Measurements from ENCODE around the gene SPEM3.

DNA sequence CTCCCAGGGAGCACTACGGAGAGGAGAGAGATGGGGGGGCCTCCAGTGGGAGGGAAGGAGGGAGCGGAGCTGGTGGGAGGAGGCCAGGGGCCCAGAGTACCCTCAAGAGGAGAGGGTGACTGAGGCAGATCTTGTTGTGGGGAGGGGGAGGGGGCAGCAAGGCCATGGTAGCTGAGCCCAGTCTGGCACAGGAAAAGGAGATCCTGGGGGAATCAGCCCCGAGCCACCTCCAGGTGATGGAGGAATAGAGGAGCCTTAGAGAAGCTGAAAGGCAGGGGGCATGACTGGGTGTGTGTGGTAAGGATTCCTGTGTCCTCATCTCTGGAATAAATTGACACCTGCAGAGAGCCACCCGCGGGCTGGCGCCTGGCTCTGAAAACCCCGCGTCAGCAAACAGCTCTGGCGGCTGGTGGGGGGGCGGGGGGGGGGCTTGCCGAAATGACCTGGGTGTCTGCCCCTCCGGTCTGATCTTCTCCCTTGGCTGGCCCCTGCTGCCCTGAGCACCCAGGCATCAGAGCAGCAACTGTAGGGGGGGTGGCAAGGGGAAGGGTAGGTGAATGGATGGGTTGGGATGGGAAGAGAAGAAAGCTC lies 22.3 kb upstream of the SPEM3 start:
- TF ChIP-seq, protein P1, sequence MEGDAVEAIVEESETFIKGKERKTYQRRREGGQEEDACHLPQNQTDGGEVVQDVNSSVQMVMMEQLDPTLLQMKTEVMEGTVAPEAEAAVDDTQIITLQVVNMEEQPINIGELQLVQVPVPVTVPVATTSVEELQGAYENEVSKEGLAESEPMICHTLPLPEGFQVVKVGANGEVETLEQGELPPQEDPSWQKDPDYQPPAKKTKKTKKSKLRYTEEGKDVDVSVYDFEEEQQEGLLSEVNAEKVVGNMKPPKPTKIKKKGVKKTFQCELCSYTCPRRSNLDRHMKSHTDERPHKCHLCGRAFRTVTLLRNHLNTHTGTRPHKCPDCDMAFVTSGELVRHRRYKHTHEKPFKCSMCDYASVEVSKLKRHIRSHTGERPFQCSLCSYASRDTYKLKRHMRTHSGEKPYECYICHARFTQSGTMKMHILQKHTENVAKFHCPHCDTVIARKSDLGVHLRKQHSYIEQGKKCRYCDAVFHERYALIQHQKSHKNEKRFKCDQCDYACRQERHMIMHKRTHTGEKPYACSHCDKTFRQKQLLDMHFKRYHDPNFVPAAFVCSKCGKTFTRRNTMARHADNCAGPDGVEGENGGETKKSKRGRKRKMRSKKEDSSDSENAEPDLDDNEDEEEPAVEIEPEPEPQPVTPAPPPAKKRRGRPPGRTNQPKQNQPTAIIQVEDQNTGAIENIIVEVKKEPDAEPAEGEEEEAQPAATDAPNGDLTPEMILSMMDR (IDR thresholded peaks at IDR 0.05 in 2 of 3, conservative IDR thresholded peaks at IDR 0.05 in 1 of 3; ENCODE audit: control insufficient read depth in 2 of 3, extremely low read depth in 1 of 3, insufficient read depth in 1 of 3, low read depth in 3 of 3, low read length in 3 of 3) = no peak
- no peak for TF ChIP-seq HDAC6 (IDR thresholded peaks at IDR 0.05; ENCODE audit: unreplicated experiment)
- TF ChIP-seq CREB1 (IDR thresholded peaks at IDR 0.05; ENCODE audit: low read depth) = no peak
- TF ChIP-seq ATF7 (IDR thresholded peaks at IDR 0.05; ENCODE audit: low read depth) = no peak
- TF ChIP-seq, protein P2, sequence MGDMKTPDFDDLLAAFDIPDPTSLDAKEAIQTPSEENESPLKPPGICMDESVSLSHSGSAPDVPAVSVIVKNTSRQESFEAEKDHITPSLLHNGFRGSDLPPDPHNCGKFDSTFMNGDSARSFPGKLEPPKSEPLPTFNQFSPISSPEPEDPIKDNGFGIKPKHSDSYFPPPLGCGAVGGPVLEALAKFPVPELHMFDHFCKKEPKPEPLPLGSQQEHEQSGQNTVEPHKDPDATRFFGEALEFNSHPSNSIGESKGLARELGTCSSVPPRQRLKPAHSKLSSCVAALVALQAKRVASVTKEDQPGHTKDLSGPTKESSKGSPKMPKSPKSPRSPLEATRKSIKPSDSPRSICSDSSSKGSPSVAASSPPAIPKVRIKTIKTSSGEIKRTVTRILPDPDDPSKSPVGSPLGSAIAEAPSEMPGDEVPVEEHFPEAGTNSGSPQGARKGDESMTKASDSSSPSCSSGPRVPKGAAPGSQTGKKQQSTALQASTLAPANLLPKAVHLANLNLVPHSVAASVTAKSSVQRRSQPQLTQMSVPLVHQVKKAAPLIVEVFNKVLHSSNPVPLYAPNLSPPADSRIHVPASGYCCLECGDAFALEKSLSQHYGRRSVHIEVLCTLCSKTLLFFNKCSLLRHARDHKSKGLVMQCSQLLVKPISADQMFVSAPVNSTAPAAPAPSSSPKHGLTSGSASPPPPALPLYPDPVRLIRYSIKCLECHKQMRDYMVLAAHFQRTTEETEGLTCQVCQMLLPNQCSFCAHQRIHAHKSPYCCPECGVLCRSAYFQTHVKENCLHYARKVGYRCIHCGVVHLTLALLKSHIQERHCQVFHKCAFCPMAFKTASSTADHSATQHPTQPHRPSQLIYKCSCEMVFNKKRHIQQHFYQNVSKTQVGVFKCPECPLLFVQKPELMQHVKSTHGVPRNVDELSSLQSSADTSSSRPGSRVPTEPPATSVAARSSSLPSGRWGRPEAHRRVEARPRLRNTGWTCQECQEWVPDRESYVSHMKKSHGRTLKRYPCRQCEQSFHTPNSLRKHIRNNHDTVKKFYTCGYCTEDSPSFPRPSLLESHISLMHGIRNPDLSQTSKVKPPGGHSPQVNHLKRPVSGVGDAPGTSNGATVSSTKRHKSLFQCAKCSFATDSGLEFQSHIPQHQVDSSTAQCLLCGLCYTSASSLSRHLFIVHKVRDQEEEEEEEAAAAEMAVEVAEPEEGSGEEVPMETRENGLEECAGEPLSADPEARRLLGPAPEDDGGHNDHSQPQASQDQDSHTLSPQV (IDR thresholded peaks at IDR 0.05) = no peak
- no peak for TF ChIP-seq SPI1 (IDR thresholded peaks at IDR 0.05; ENCODE audit: borderline replicate concordance, insufficient read depth, low read depth, low read length)
- no peak for TF ChIP-seq TAF1 (IDR thresholded peaks at IDR 0.05; ENCODE audit: borderline replicate concordance, low read depth, low read length)
- no peak for TF ChIP-seq CBX5 (IDR thresholded peaks at IDR 0.05; ENCODE audit: low read depth)
- TF ChIP-seq RCOR1 (conservative IDR thresholded peaks at IDR 0.05; ENCODE audit: low read depth, low read length) = no peak
- TF ChIP-seq, protein P3, sequence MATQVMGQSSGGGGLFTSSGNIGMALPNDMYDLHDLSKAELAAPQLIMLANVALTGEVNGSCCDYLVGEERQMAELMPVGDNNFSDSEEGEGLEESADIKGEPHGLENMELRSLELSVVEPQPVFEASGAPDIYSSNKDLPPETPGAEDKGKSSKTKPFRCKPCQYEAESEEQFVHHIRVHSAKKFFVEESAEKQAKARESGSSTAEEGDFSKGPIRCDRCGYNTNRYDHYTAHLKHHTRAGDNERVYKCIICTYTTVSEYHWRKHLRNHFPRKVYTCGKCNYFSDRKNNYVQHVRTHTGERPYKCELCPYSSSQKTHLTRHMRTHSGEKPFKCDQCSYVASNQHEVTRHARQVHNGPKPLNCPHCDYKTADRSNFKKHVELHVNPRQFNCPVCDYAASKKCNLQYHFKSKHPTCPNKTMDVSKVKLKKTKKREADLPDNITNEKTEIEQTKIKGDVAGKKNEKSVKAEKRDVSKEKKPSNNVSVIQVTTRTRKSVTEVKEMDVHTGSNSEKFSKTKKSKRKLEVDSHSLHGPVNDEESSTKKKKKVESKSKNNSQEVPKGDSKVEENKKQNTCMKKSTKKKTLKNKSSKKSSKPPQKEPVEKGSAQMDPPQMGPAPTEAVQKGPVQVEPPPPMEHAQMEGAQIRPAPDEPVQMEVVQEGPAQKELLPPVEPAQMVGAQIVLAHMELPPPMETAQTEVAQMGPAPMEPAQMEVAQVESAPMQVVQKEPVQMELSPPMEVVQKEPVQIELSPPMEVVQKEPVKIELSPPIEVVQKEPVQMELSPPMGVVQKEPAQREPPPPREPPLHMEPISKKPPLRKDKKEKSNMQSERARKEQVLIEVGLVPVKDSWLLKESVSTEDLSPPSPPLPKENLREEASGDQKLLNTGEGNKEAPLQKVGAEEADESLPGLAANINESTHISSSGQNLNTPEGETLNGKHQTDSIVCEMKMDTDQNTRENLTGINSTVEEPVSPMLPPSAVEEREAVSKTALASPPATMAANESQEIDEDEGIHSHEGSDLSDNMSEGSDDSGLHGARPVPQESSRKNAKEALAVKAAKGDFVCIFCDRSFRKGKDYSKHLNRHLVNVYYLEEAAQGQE (IDR thresholded peaks at IDR 0.05; ENCODE audit: low read depth, low read length) = no peak
- TF ChIP-seq BRCA1 (IDR thresholded peaks at IDR 0.05; ENCODE audit: low read depth, low read length) = no peak
- no peak for TF ChIP-seq EP300 (IDR thresholded peaks at IDR 0.05; ENCODE audit: borderline replicate concordance in 1 of 2, control insufficient read depth in 1 of 2, low read depth in 2 of 2, low read length in 2 of 2)

Measured in GM12878 (cell line).